ENCODE results near the gene SFI1.

The SFI1 gene

DNA sequence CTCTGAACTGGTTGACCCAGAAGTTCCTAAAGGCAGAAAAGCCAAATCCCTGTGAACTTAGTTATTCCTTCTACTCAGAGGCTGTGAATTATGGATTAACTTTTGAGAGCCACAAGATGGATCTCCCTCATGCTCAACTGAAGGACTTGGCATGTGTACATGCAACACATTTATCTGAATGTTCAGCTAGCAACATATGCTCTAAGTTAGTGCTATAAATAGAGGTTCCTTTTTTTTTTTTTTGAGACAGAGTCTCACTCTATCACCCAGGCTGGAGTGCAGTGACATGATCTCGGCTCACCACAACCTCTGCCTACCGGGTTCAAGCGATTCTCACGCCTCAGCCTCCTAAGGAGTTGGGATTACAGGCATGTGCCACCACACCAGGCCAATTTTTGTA lies 46.8 kb upstream of the SFI1 start:
- ChIA-PET CTCF (interaction anchor here (0.5 to 0.8 kb wide), 2 partner anchors 20 to 257 kb away, joined by 3 read pairs; no protein-coding TSS in a partner anchor), POLR2A (no interaction called here)
- Histone ChIP-seq H3K36me3 (ENCODE audit: control insufficient read depth in 2 of 2, insufficient read depth in 1 of 2, low read length in 2 of 2) (peaks cover 53 to 90% of the 10 kb centered on the region in 2 experiments), H3K4me3 (ENCODE audit: low read depth, low read length) (no peak overlapping the region), H3K27ac (ENCODE audit: extremely low read depth, low read depth, low read length) (no peak overlapping the region), H3K9me3 (ENCODE audit: control insufficient read depth, insufficient read depth, low read depth, low read length) (no peaks in the 10 kb centered on the region), H3K4me1 (ENCODE audit: control insufficient read depth, insufficient read depth, low read length) (no peaks in the 10 kb centered on the region)
- no peak for TF ChIP-seq OSR2 (tag by site-specific recombination; IDR thresholded peaks at IDR 0.05)
- TF ChIP-seq ZNF513 (tag by site-specific recombination; IDR thresholded peaks at IDR 0.05): no peak
- TF ChIP-seq ZNF624 (tag by site-specific recombination; IDR thresholded peaks at IDR 0.05): no peak
- TF ChIP-seq ZBTB17 (tag by site-specific recombination; IDR thresholded peaks at IDR 0.05): no peak
- no peak for TF ChIP-seq ZNF133 (tag by site-specific recombination; IDR thresholded peaks at IDR 0.05)
- TF ChIP-seq, protein P1, sequence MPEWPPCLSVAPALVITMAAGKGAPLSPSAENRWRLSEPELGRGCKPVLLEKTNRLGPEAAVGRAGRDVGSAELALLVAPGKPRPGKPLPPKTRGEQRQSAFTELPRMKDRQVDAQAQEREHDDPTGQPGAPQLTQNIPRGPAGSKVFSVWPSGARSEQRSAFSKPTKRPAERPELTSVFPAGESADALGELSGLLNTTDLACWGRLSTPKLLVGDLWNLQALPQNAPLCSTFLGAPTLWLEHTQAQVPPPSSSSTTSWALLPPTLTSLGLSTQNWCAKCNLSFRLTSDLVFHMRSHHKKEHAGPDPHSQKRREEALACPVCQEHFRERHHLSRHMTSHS (tag by site-specific recombination; IDR thresholded peaks at IDR 0.05): no peak
- no peak for TF ChIP-seq ZNF530 (tag by site-specific recombination; IDR thresholded peaks at IDR 0.05; ENCODE audit: low read depth)
- no peak for TF ChIP-seq ZNF16 (tag by site-specific recombination; IDR thresholded peaks at IDR 0.05; ENCODE audit: low read depth)
- no peak for TF ChIP-seq ZBTB6 (tag by site-specific recombination; IDR thresholded peaks at IDR 0.05)
- no peak for TF ChIP-seq ZNF701 (tag by site-specific recombination; IDR thresholded peaks at IDR 0.05)
- no peak for TF ChIP-seq PRDM10 (tag by site-specific recombination; IDR thresholded peaks at IDR 0.05)
- no peak for TF ChIP-seq SP3 (tag by site-specific recombination; IDR thresholded peaks at IDR 0.05)
- no peak for TF ChIP-seq EGR2 (tag by site-specific recombination; IDR thresholded peaks at IDR 0.05; ENCODE audit: low read depth)
- TF ChIP-seq KLF8 (tag by site-specific recombination; IDR thresholded peaks at IDR 0.05): no peak
- TF ChIP-seq ZNF777 (tag by site-specific recombination; IDR thresholded peaks at IDR 0.05; ENCODE audit: borderline replicate concordance): no peak
- TF ChIP-seq ZBTB20 (tag by site-specific recombination; IDR thresholded peaks at IDR 0.05): no peak
- no peak for TF ChIP-seq ZNF610 (tag by site-specific recombination; IDR thresholded peaks at IDR 0.05; ENCODE audit: borderline replicate concordance)
- TF ChIP-seq ZNF623 (tag by site-specific recombination; IDR thresholded peaks at IDR 0.05): no peak
